Measurements from ENCODE around the gene SMYD5.

SMYD5 gene

DNA sequence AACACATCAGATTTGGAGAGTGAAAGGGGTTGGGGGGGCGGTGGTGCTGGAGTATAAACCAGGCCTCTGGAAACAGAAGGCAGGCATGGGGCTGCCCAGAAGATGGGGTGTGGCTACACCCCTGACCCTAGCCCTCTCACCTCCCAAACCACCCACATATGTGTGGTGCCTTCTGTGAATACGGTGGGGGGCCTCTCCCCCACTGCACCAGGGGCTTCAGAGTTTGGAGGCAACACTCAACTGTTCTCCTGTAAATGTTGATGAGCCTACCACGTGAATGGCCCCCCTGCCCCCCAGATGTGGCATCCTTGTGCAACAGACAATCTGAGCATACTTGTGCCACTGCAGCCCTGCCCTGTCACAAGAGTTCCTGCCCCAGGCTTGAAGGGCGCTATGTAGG lies 50.7 kb downstream of the SMYD5 start:
- no peak for DNase-seq (ENCODE audit: extremely low read depth, low read depth)
- TF ChIP-seq, protein P1, sequence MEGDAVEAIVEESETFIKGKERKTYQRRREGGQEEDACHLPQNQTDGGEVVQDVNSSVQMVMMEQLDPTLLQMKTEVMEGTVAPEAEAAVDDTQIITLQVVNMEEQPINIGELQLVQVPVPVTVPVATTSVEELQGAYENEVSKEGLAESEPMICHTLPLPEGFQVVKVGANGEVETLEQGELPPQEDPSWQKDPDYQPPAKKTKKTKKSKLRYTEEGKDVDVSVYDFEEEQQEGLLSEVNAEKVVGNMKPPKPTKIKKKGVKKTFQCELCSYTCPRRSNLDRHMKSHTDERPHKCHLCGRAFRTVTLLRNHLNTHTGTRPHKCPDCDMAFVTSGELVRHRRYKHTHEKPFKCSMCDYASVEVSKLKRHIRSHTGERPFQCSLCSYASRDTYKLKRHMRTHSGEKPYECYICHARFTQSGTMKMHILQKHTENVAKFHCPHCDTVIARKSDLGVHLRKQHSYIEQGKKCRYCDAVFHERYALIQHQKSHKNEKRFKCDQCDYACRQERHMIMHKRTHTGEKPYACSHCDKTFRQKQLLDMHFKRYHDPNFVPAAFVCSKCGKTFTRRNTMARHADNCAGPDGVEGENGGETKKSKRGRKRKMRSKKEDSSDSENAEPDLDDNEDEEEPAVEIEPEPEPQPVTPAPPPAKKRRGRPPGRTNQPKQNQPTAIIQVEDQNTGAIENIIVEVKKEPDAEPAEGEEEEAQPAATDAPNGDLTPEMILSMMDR (IDR thresholded peaks at IDR 0.05; ENCODE audit: low read depth, low read length, missing control alignments): no peak
- H3K4me3 ChIP-seq (replicated peaks; ENCODE audit: low read depth, low read length): no peak overlapping the region

DNA sequence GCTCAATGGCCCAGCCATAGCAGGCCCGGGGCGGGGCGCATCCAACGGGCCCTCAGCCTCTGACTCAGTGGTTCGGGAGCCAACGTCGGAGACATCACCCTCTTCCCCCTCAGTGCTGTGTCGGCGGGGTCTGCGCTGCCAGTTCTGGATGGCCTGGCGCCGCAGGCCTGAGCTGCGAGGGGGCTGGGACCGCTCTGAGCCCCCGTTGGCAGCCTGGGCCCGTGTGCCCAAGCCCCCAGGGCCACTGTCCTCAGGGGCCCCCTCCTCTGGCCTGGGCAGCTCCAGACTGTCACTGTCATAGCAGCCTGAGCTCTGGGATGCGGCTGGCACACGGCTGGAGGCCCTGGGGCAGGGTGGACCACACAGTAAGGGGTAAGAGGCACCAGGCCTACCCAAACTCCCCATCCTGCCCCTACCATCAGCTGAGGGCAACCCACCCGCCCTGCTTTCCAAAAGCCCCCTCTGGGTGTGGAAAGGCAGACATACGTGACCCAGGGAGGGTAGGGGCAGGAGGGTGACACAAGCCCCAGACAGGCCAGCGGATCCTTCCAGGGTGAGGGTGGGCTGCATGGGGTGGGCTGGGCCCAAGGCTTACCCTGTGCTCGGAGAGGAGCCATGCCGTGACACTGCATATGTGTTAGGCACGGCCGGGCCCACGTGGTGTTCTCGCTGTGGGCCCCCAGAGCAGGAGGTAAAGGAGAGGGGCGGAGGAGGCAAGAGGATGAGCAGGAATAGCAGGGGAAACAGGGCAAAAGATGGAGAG lies 51.4 kb downstream of the SMYD5 start:
- no peak for DNase-seq (ENCODE audit: extremely low read depth, low read depth)
- H3K4me3 ChIP-seq (replicated peaks; ENCODE audit: low read depth, low read length): no peak overlapping the region
- TF ChIP-seq, protein P1 (IDR thresholded peaks at IDR 0.05; ENCODE audit: low read depth, low read length, missing control alignments): no peak

DNA sequence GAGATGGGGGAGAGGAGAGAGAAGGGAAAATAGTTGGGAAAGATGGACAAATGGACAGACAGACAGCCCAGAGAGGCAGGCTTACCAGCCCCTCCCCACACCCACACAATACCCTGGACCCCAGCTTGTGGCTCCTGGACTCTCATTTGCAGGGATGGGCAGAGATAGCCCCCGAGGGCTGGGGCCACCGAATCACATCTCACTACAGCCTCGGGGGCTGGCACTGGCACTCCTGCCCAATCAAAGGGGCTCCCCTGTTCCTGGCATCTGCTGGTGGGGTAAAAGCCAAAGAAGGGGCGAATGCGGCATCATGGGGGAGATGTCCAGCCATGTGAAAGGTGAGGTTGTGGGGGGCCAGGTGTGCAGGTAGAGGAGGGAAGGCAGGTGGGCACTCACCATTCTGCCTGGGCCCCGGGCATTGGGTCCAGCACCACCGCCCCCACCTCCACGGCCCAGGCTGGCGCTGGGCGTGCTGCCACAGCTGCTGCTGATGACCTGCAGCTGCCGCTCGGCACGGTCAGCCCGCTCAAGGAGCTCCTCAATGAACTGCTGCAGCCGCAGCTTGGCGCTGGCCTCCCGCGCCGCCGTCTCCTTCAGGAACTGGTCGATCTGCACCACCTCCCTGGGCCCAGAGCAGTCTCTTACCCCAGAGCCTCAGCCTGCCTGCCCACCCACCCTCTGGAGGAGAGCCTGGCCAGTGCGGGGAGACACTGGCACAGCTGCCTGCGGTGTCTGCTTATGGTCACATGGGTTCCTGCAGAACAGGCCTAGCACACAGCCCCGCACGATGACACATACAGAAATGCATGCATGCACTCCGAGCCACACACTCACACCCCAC lies 52.2 kb downstream of the SMYD5 start:
- TF ChIP-seq, protein P1 (IDR thresholded peaks at IDR 0.05; ENCODE audit: low read depth, low read length, missing control alignments): no peak
- H3K4me3 ChIP-seq (replicated peaks; ENCODE audit: low read depth, low read length): no peak overlapping the region
- no peak for DNase-seq (ENCODE audit: extremely low read depth, low read depth)

DNA sequence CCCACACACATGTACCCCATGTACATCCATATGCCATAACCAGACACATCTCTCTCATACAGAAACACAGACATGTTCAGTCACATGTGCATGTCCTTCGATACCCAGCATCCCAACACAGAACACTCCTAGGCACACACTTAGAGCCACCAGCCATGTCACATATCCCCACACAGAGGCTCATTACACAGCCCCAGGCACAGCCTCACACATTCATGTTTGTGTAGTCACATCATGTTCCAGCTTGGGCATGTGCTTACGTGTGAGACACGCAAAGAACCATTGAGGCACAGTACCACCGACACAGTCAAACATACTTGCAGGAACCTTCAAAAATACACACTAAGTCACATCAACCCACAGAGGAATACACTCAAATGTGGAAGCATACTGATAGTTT lies 53.0 kb downstream of the SMYD5 start:
- TF ChIP-seq, protein P1 (IDR thresholded peaks at IDR 0.05; ENCODE audit: low read depth, low read length, missing control alignments): no peak
- no peak overlapping the region for H3K4me3 ChIP-seq (replicated peaks; ENCODE audit: low read depth, low read length)
- no peak for DNase-seq (ENCODE audit: extremely low read depth, low read depth)

DNA sequence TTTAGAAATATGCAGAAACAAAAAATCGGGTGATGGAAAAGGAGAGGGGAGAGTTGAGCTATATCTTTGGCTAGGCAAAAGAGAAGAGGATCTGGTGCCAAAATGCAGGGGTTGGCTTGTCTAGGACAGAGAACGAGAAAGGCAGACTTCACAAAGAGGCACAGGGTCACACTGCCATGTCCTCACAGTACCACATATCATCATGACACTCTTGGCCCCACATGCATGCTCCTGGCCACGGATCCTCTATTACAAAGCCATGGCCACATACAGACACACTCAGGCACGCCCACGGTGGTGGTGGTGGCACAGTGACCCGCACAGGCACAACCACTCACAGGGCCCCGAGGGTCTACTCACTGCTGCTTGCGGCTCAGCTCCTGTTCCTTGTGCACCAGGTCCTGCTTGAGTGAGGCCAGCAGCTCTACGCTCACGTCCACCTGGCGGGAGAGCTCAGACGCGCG lies 54.4 kb downstream of the SMYD5 start:
- TF ChIP-seq, protein P1 (IDR thresholded peaks at IDR 0.05; ENCODE audit: low read depth, low read length, missing control alignments): no peak
- H3K4me3 ChIP-seq (replicated peaks; ENCODE audit: low read depth, low read length): no peak overlapping the region
- no peak for DNase-seq (ENCODE audit: extremely low read depth, low read depth)

DNA sequence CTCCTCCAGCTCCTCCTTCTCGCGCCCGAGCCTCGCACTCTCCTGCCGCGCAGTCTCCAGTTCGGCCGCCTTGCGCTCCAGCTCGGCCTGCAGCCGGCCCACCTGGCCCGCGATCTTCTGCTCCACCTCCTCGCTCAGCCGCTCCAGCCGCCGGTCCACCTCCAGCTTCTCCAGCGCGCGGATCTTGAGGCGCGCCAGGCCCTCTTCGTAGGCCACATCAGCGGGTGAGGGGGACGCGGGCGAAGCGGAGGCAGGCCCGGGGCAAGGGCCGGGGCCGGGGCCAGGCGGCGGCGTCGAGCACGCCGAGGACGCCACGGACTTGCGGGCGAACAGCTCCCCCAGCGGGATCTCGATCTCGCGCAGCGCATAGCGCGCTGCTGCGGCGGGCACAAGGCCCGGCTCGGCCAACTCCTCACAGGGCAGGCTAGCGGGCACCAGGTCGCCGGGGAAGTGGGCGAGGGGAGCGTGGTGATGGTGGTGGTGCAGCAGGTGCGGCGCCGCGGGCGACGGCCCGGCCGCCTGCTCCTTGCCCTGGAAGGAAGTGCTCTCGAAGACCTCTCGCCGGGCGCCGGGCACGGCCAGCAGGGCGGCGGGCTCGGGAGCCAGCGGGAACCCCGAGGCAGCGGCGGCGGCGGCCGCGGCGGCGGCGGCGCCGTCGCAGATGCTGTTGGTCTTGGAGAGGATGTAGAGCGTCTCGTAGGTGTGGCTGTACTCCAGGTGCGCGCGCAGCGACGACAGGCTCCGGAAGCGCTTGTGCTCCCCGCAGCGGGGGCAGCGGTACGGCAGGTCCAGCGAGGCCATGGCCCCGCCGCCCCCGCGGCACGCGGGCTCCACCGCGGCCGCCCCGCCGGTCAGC lies 55.0 kb downstream of the SMYD5 start:
- DNase-seq (ENCODE audit: extremely low read depth, low read depth): no peak
- H3K4me3 ChIP-seq (replicated peaks; ENCODE audit: low read depth, low read length): no peak overlapping the region
- TF ChIP-seq, protein P1 (IDR thresholded peaks at IDR 0.05; ENCODE audit: low read depth, low read length, missing control alignments): no peak

Data from HFF-Myc (cell line).